GM12892 (cell line): ENCODE results near the gene KCNJ6.
"Not testable (repeated sequence)": the region's sequence is repeated elsewhere in the genome, so short reads cannot be mapped to it uniquely, and the experiment has no call there.

Experiments used
- DNase-seq: peaks from one replicate; pipeline ENCODE4 v3.0.0; 2011; ENCODE audit not compliant: insufficient read length
- FAIRE-seq: peaks from 2 replicates; lab custom pipeline; 2011; peaks lifted over from hg19 to GRCh38; lab: Jason Lieb, UNC
- POLR2A ChIP-seq: IDR thresholded peaks from 2 replicates; pipeline ENCODE4 v1.6.1; 2011; ENCODE audit warnings: low read depth, low read length, control low read depth
- POLR2AphosphoS5 ChIP-seq: IDR thresholded peaks from 2 replicates; pipeline ENCODE4 v1.6.1; 2011; ENCODE audit warnings: low read depth, low read length, control low read depth
- TAF1 ChIP-seq: IDR thresholded peaks from 2 replicates; pipeline ENCODE4 v1.6.1; 2011; ENCODE audit warnings: low read depth, mild to moderate bottlenecking, control low read depth, low read length, borderline replicate concordance

The KCNJ6 gene

GRCh38 chr21:37671381-37671780, 244.9 kb downstream of the KCNJ6 start:
- DNase-seq (no peak), FAIRE-seq (no peak)
- TF ChIP-seq TAF1 (no peak), POLR2A (no peak), POLR2AphosphoS5 (no peak)

- no peak for DNase-seq
- FAIRE-seq: no peak
- TF ChIP-seq POLR2A (no peak), POLR2AphosphoS5 (no peak), TAF1 (no peak)
Observed at GRCh38 chr21:37670883-37671282, 245.4 kb downstream of the KCNJ6 start.

- TF ChIP-seq TAF1 (no peak), POLR2AphosphoS5 (no peak), POLR2A (no peak)
- no peak for DNase-seq
- no peak for FAIRE-seq
Observed at GRCh38 chr21:37669249-37669648, 247.0 kb downstream of the KCNJ6 start.

GRCh38 chr21:37668462-37669239, 247.6 kb downstream of the KCNJ6 start:
- TF ChIP-seq TAF1 (no peak), POLR2AphosphoS5 (no peak), POLR2A (no peak)
- DNase-seq: peak; percentile 30
- no peak for FAIRE-seq

- no peak for TF ChIP-seq POLR2A
- no peak for TF ChIP-seq TAF1
- no peak for TF ChIP-seq POLR2AphosphoS5
- FAIRE-seq: no peak
- DNase-seq: no peak
Observed at GRCh38 chr21:37667380-37667779, 248.9 kb downstream of the KCNJ6 start.

- TF ChIP-seq POLR2AphosphoS5: no peak
- TF ChIP-seq TAF1: no peak
- no peak for TF ChIP-seq POLR2A
- FAIRE-seq (no peak), DNase-seq (no peak)
Observed at GRCh38 chr21:37665230-37666024, 250.8 kb downstream of the KCNJ6 start.

GRCh38 chr21:37662227-37662626, 254.0 kb downstream of the KCNJ6 start:
- FAIRE-seq, DNase-seq: not testable (repeated sequence)

- DNase-seq: no peak
- FAIRE-seq: peak; percentile 66
- no peak for TF ChIP-seq TAF1
- TF ChIP-seq POLR2A: no peak
- no peak for TF ChIP-seq POLR2AphosphoS5
Observed at GRCh38 chr21:37660709-37661108, 255.5 kb downstream of the KCNJ6 start.

GRCh38 chr21:37659874-37660273, 256.4 kb downstream of the KCNJ6 start:
- FAIRE-seq (no peak), DNase-seq (no peak)

GRCh38 chr21:37658817-37659458, 257.3 kb downstream of the KCNJ6 start:
- TF ChIP-seq TAF1: no peak
- TF ChIP-seq POLR2AphosphoS5: no peak
- no peak for TF ChIP-seq POLR2A
- no peak for FAIRE-seq
- DNase-seq: no peak

More at GRCh38 chr21:37659874-37660273, 256.4 kb downstream of the KCNJ6 start:
- TF ChIP-seq TAF1 (no peak), POLR2A (no peak), POLR2AphosphoS5 (no peak)

- no peak for FAIRE-seq
- DNase-seq: no peak
- no peak for TF ChIP-seq POLR2AphosphoS5
- TF ChIP-seq TAF1: no peak
- TF ChIP-seq POLR2A: no peak
Observed at GRCh38 chr21:37658121-37658816, 258.0 kb downstream of the KCNJ6 start.

- TF ChIP-seq POLR2AphosphoS5 (no peak), POLR2A (no peak), TAF1 (no peak)
- DNase-seq (no peak), FAIRE-seq (no peak)
Observed at GRCh38 chr21:37656899-37657298, 259.4 kb downstream of the KCNJ6 start.
